ENCODE results near the gene IDH3A. TPM values are rescaled to one million over a fixed set of nuclear protein-coding genes. Genes with fewer than 3 reads are reported as not detected.

The IDH3A gene
- polyA plus RNA-seq, 3 donors: 46.5 to 85.0 (median 74.0) TPM

DNA sequence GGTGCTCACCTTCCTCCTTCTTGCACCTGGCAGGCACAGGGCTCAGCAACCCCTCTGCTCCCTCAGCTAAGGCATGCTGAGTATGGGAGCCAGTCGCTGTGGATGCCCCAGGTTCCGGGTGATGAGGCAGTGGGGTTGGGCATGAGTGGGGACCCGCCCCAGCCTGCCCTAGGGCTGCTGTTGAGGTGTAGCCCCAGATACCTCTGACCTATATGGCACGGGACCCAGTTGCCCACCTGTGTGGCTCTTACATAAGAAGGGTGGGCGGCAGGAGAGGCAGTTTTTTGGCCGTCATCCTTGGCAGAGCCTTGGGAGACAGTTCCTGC lies 64.2 kb downstream of the IDH3A start:
- H4K20me1 ChIP-seq (ENCODE audit: insufficient read depth, low read length): no peaks in the 10 kb centered on the region
- TF ChIP-seq, protein P1, sequence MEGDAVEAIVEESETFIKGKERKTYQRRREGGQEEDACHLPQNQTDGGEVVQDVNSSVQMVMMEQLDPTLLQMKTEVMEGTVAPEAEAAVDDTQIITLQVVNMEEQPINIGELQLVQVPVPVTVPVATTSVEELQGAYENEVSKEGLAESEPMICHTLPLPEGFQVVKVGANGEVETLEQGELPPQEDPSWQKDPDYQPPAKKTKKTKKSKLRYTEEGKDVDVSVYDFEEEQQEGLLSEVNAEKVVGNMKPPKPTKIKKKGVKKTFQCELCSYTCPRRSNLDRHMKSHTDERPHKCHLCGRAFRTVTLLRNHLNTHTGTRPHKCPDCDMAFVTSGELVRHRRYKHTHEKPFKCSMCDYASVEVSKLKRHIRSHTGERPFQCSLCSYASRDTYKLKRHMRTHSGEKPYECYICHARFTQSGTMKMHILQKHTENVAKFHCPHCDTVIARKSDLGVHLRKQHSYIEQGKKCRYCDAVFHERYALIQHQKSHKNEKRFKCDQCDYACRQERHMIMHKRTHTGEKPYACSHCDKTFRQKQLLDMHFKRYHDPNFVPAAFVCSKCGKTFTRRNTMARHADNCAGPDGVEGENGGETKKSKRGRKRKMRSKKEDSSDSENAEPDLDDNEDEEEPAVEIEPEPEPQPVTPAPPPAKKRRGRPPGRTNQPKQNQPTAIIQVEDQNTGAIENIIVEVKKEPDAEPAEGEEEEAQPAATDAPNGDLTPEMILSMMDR (IDR thresholded peaks at IDR 0.05): no peak
- Mint-ChIP-seq H3K27me3 (ENCODE audit: low read depth in 3 of 3) (peaks cover 0 to 5% (median 0%) of the 10 kb centered on the region in 3 donors), H3K4me3 (no peak overlapping the region), H3K9me3 (no peaks in the 10 kb centered on the region), H3K4me1 (no peaks in the 10 kb centered on the region), H3K27ac (no peak overlapping the region), H3K36me3 (no peaks in the 10 kb centered on the region)
- H3K27me3 ChIP-seq (ENCODE audit: control insufficient read depth in 2 of 2, insufficient read depth in 2 of 2, low read length in 2 of 2): no peaks in the 10 kb centered on the region
- no peaks in the 10 kb centered on the region for H3K9me3 ChIP-seq (replicated peaks in 1 of 2; ENCODE audit: control insufficient read depth in 1 of 2, insufficient read depth in 1 of 2, low read length in 2 of 2)
- H3K9ac ChIP-seq (ENCODE audit: insufficient read depth, low read length, poor library complexity, severe bottlenecking): no peak overlapping the region
- no peak for DNase-seq
- H3K36me3 ChIP-seq (replicated peaks in 1 of 2; ENCODE audit: control insufficient read depth in 1 of 2, insufficient read depth in 2 of 2, low read length in 2 of 2): no peaks in the 10 kb centered on the region
- no peak overlapping the region for H2AFZ ChIP-seq (ENCODE audit: insufficient read depth, low read depth, low read length, poor library complexity, severe bottlenecking)
- WGBS (ENCODE audit: insufficient coverage): 86% methylated on average over 5 of the region's 6 CpGs
- no peaks in the 10 kb centered on the region for H3K79me2 ChIP-seq (ENCODE audit: insufficient read depth, low read length)
- no peak overlapping the region for H3K4me2 ChIP-seq (replicated peaks; ENCODE audit: extremely low read depth, low read length, poor library complexity, severe bottlenecking)
- H3K27ac ChIP-seq (ENCODE audit: low read depth in 1 of 2, low read length in 2 of 2): no peak overlapping the region
- intact Hi-C loops (cut with micrococcal nuclease): no loop called here
- no peaks in the 10 kb centered on the region for H3K4me1 ChIP-seq (ENCODE audit: control insufficient read depth in 1 of 2, insufficient read depth in 2 of 2, low read length in 2 of 2)
- no peak overlapping the region for H3K4me3 ChIP-seq (replicated peaks in 1 of 3; ENCODE audit: low read depth in 2 of 3, low read length in 3 of 3)

DNA sequence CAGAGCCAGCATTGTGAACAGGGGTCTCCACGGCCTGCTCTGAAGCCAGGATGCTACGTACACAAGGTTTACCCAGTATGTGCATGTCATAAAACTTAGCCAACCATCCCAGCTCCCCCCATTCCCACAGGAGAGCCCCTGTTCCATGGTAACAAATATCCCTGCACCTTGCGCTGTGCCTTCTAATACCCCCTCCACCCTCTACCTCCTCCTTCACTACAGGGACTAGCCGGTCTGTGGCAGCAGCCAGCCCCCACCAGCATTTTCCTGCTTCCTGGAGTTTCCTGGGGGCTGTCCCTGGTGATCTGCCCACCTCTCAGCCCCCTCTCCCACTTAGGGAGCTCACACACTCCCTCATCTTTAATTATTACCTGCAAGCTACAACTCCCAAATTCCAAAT lies 64.8 kb downstream of the IDH3A start:
- Mint-ChIP-seq H3K4me1 (no peaks in the 10 kb centered on the region), H3K27me3 (ENCODE audit: low read depth in 3 of 3) (peaks cover 0 to 4% (median 0%) of the 10 kb centered on the region in 3 donors), H3K27ac (no peak overlapping the region), H3K36me3 (no peaks in the 10 kb centered on the region), H3K9me3 (no peaks in the 10 kb centered on the region), H3K4me3 (no peak overlapping the region)
- DNase-seq: no peak
- Histone ChIP-seq H3K4me2 (replicated peaks; ENCODE audit: extremely low read depth, low read length, poor library complexity, severe bottlenecking) (no peak overlapping the region), H3K36me3 (replicated peaks in 1 of 2; ENCODE audit: control insufficient read depth in 1 of 2, insufficient read depth in 2 of 2, low read length in 2 of 2) (no peaks in the 10 kb centered on the region), H3K4me1 (ENCODE audit: control insufficient read depth in 1 of 2, insufficient read depth in 2 of 2, low read length in 2 of 2) (no peaks in the 10 kb centered on the region), H4K20me1 (ENCODE audit: insufficient read depth, low read length) (no peaks in the 10 kb centered on the region), H2AFZ (ENCODE audit: insufficient read depth, low read depth, low read length, poor library complexity, severe bottlenecking) (no peak overlapping the region), H3K9me3 (replicated peaks in 1 of 2; ENCODE audit: control insufficient read depth in 1 of 2, insufficient read depth in 1 of 2, low read length in 2 of 2) (no peaks in the 10 kb centered on the region), H3K27me3 (ENCODE audit: control insufficient read depth in 2 of 2, insufficient read depth in 2 of 2, low read length in 2 of 2) (no peaks in the 10 kb centered on the region), H3K9ac (ENCODE audit: insufficient read depth, low read length, poor library complexity, severe bottlenecking) (no peak overlapping the region), H3K27ac (ENCODE audit: low read depth in 1 of 2, low read length in 2 of 2) (no peak overlapping the region), H3K4me3 (replicated peaks in 1 of 3; ENCODE audit: low read depth in 2 of 3, low read length in 3 of 3) (no peak overlapping the region), H3K79me2 (ENCODE audit: insufficient read depth, low read length) (no peaks in the 10 kb centered on the region)
- TF ChIP-seq, protein P1 (IDR thresholded peaks at IDR 0.05): no peak
- intact Hi-C loops (cut with micrococcal nuclease): no loop called here
- WGBS (ENCODE audit: insufficient coverage): 92% methylated on average over 4 of the region's 4 CpGs

All from CD14-positive monocyte (primary cell).